ENCODE results near the gene CST9. TPM values are rescaled to one million over a fixed set of nuclear protein-coding genes. Genes with fewer than 3 reads are reported as not detected.

The CST9 gene
- total and polyA plus RNA-seq, 10 of the 15 experiments (the other 5 are each of a cell fraction or from before 2014, with no cell fraction given), result not detected

DNA sequence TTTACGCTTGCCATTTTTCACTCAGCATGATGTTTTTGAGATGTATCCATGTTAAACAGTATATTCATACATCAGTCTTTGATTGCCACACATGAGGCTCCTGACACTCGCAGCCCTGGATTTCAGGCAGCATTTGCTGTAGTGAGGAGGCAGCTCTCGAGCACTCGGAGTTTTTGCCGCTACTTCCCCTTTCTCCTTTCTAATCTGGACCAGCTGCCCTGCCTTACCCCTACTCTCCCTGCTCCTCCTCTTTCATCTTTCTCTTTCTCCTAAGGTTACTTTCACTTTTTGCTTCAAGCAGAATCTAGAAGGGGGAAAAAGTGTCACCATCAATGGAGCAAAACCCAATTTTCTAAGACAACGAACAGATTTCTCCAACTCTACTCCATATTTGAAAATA, 37.9 kb upstream of the CST9 start:
- Histone ChIP-seq H3K36me3 (ENCODE audit: control insufficient read depth in 2 of 2, insufficient read depth in 2 of 2, low read length in 1 of 2) (no peaks in the 10 kb centered on the region), H2AFZ (ENCODE audit: control insufficient read depth, low read depth, low read length) (no peak overlapping the region), H3K27ac (ENCODE audit: control insufficient read depth, insufficient read depth) (no peak overlapping the region), H4K20me1 (ENCODE audit: control insufficient read depth, insufficient read depth) (no peaks in the 10 kb centered on the region), H3K4me2 (ENCODE audit: control insufficient read depth, insufficient read depth) (no peak overlapping the region), H3K9ac (ENCODE audit: control insufficient read depth, insufficient read depth, low read length) (no peak overlapping the region), H3K79me2 (ENCODE audit: control insufficient read depth, insufficient read depth, low read length) (no peaks in the 10 kb centered on the region), H3K4me1 (ENCODE audit: control insufficient read depth, insufficient read depth, low read length) (peaks cover 44% of the 10 kb centered on the region), H3K27me3 (replicated peaks in 1 of 2; ENCODE audit: control insufficient read depth in 2 of 2, insufficient read depth in 2 of 2, low read length in 1 of 2) (no peaks in the 10 kb centered on the region), H3K9me3 (replicated peaks; ENCODE audit: control insufficient read depth, insufficient read depth, low read length) (no peaks in the 10 kb centered on the region; the same call in 1 of the 3 replicates), H3K4me3 (no peak overlapping the region)
- ChIA-PET RAD21 (ENCODE audit: unreplicated experiment) (no interaction called here), SMC1A (ENCODE audit: uncharacterized antibody, unreplicated experiment) (interaction anchor here (1.0 kb wide), 1 partner anchor 202 kb away, joined by 3 read pairs; no protein-coding TSS in a partner anchor), POLR2A (no interaction called here), CTCF (interaction anchor here (1.2 kb wide), 1 partner anchor 226 kb away, joined by 3 read pairs; no protein-coding TSS in a partner anchor)
- no peak for FAIRE-seq
- DNase-seq (ENCODE audit: low read depth, low spot score), result no peak
- peak; percentile 61 for ATAC-seq
- intact Hi-C loops (cut with micrococcal nuclease; ENCODE audit: unreplicated experiment) (no loop called here), in situ Hi-C loops (cut with MboI) (no loop called here)
- TF ChIP-seq TAF1 (IDR thresholded peaks at IDR 0.05; ENCODE audit: borderline replicate concordance, low read depth, low read length) (no peak), HDAC6 (IDR thresholded peaks at IDR 0.05; ENCODE audit: unreplicated experiment) (no peak), FOXK2 (IDR thresholded peaks at IDR 0.05) (no peak), EP300 (IDR thresholded peaks at IDR 0.05; ENCODE audit: borderline replicate concordance in 1 of 2, control insufficient read depth in 1 of 2, low read depth in 2 of 2, low read length in 2 of 2) (no peak), POLR2AphosphoS5 (IDR thresholded peaks at IDR 0.05; ENCODE audit: low read length) (no peak), SPI1 (IDR thresholded peaks at IDR 0.05; ENCODE audit: borderline replicate concordance, insufficient read depth, low read depth, low read length) (peak; percentile 40; the same call in 1 of the 2 replicates), CBFB (IDR thresholded peaks at IDR 0.05; ENCODE audit: low read depth) (no peak), SP1 (IDR thresholded peaks at IDR 0.05; ENCODE audit: low read depth, low read length) (no peak)
- BruUV-seq (replicated peaks), result no TSS peak
- WGBS (ENCODE audit: insufficient coverage, insufficient replicate concordance, low lambda C conversion rate, missing lambda C conversion rate), result 23% methylated on average over 6 of the region's 6 CpGs
